CD14-positive monocyte (primary cell): ENCODE data around the gene ZNRF2. TPM values are rescaled to one million over a fixed set of nuclear protein-coding genes. Genes with fewer than 3 reads are reported as not detected.

Source experiments
- DNase-seq, 3 donors: peaks; one replicate each; pipeline ENCODE4 v3.0.0-alpha.2; 2011 to 2022
- H2AFZ ChIP-seq: 2 replicates; pipeline ENCODE4 v1.6.0; 2012; ENCODE audit warnings: mild to moderate bottlenecking, low read depth, low read length, inconsistent platforms; ENCODE audit not compliant: insufficient read depth, poor library complexity, severe bottlenecking
- H3K27ac ChIP-seq, 2 donors: 1 replicate in 1 of 2; 2 replicates in 1 of 2; pipeline ENCODE4 v1.5.1; 2012 to 2013; ENCODE audit warnings: low read length in 2 of 2, control low read depth in 1 of 2, inconsistent platforms in 1 of 2, low read depth in 1 of 2, mild to moderate bottlenecking in 1 of 2
- H3K27me3 ChIP-seq, 2 donors: one replicate each; pipeline versions ENCODE4 v1.6.0 to v1.6.1; 2011 to 2013; ENCODE audit warnings: low read length in 2 of 2; ENCODE audit not compliant: control insufficient read depth in 2 of 2, insufficient read depth in 2 of 2
- H3K36me3 ChIP-seq, 2 donors: replicated peaks in 1 of 2; 1 replicate in 1 of 2; 2 replicates in 1 of 2; pipeline versions ENCODE4 v1.5.1 to v1.6.1; 2012 to 2013; ENCODE audit warnings: low read length in 2 of 2, control low read depth in 1 of 2, inconsistent platforms in 1 of 2, mild to moderate bottlenecking in 1 of 2; ENCODE audit not compliant: insufficient read depth in 2 of 2, control insufficient read depth in 1 of 2
- H3K4me1 ChIP-seq, 2 donors: 1 replicate in 1 of 2; 2 replicates in 1 of 2; pipeline versions ENCODE4 v1.5.1 to v1.6.1; 2012 to 2013; ENCODE audit warnings: low read length in 2 of 2, control low read depth in 1 of 2, inconsistent platforms in 1 of 2, mild to moderate bottlenecking in 1 of 2, moderate library complexity in 1 of 2; ENCODE audit not compliant: insufficient read depth in 2 of 2, control insufficient read depth in 1 of 2
- H3K4me2 ChIP-seq: replicated peaks from 2 replicates; pipeline ENCODE3; 2012; ENCODE audit warnings: low read length, moderate library complexity, mild to moderate bottlenecking; ENCODE audit not compliant: poor library complexity, severe bottlenecking; ENCODE audit errors: extremely low read depth
- H3K4me3 ChIP-seq, 3 experiments: fragments of 200-600 bp in 1 of 3; sonication (generic) in 1 of 3; replicated peaks in 1 of 3; 1 replicate in 2 of 3; 2 replicates in 1 of 3; pipeline ENCODE4 v1.5.1; 2011 to 2013; ENCODE audit warnings: low read length in 3 of 3, mild to moderate bottlenecking in 3 of 3, control low read depth in 2 of 3, low read depth in 2 of 3, inconsistent platforms in 1 of 3, moderate library complexity in 1 of 3
- H3K79me2 ChIP-seq: 2 replicates; pipeline ENCODE4 v1.6.0; 2012; ENCODE audit warnings: mild to moderate bottlenecking, control low read depth, inconsistent platforms, low read length, moderate library complexity; ENCODE audit not compliant: insufficient read depth
- H3K9ac ChIP-seq: 2 replicates; pipeline ENCODE4 v1.6.0; 2017; ENCODE audit warnings: low read length, mild to moderate bottlenecking; ENCODE audit not compliant: insufficient read depth, poor library complexity, severe bottlenecking
- H3K9me3 ChIP-seq, 2 donors: replicated peaks in 1 of 2; 1 replicate in 1 of 2; 2 replicates in 1 of 2; pipeline versions ENCODE4 v1.5.1 to v1.6.1; 2012 to 2013; ENCODE audit warnings: low read length in 2 of 2, control low read depth in 1 of 2; ENCODE audit not compliant: control insufficient read depth in 1 of 2, insufficient read depth in 1 of 2
- H4K20me1 ChIP-seq: 2 replicates; pipeline ENCODE4 v1.6.0; 2012; ENCODE audit warnings: mild to moderate bottlenecking, low read length, control low read depth, moderate library complexity; ENCODE audit not compliant: insufficient read depth
- H3K27ac Mint-ChIP-seq, 7 donors: one replicate each; pipeline ENCODE4 v1.8.0; 2020; ENCODE audit warnings: mild to moderate bottlenecking in 7 of 7, mixed read lengths in 7 of 7, moderate library complexity in 6 of 7, inconsistent platforms in 2 of 7
- H3K27me3 Mint-ChIP-seq, 3 donors: one replicate each; pipeline ENCODE4 v1.8.0; 2021 to 2022; ENCODE audit warnings: low read depth in 3 of 3, mild to moderate bottlenecking in 3 of 3, mixed read lengths in 3 of 3, moderate library complexity in 3 of 3, inconsistent platforms in 1 of 3
- H3K36me3 Mint-ChIP-seq, 2 donors: one replicate each; pipeline ENCODE4 v1.8.0; 2020; ENCODE audit warnings: mixed read lengths in 2 of 2, inconsistent platforms in 1 of 2, mild to moderate bottlenecking in 1 of 2
- H3K4me1 Mint-ChIP-seq: one replicate; pipeline ENCODE4 v1.8.0; 2020; ENCODE audit warnings: mild to moderate bottlenecking, mixed read lengths
- H3K4me3 Mint-ChIP-seq, 2 donors: one replicate each; pipeline ENCODE4 v1.8.0; 2020; ENCODE audit warnings: mild to moderate bottlenecking in 2 of 2, mixed read lengths in 2 of 2, moderate library complexity in 1 of 2
- H3K9me3 Mint-ChIP-seq, 7 donors: one replicate each; pipeline ENCODE4 v1.8.0; 2020 to 2022; ENCODE audit warnings: mixed read lengths in 7 of 7, mild to moderate bottlenecking in 6 of 7, moderate library complexity in 6 of 7, inconsistent platforms in 2 of 7
- CTCF ChIP-seq: fragments of 200-600 bp; IDR thresholded peaks from one replicate; pipeline ENCODE4 v1.8.0; 2022; ENCODE audit warnings: antibody characterized with exemption, mild to moderate bottlenecking
- WGBS: methylation state at CpG from one replicate; pipeline ENCODE4 v1.1.5; 2013; ENCODE audit warnings: missing lambda C conversion rate; ENCODE audit not compliant: insufficient coverage; 5-methylcytosine and 5-hydroxymethylcytosine counted together
- intact Hi-C, 2 donors: fragments of 100-400 bp; cut with micrococcal nuclease; formaldehyde crosslinking; loops; one replicate each; pipeline versions ENCODE4 v1.15.0 to v1.15.1; 2023
- polyA plus RNA-seq, 3 donors: library from polyadenylated mRNA; depleted of rRNA in 1 of 3; unstranded in 2 of 3; stranded (reverse) in 1 of 3; fragments of 300-500 nt in 2 of 3; fragments of >200 nt in 1 of 3; fragmentation: Illumina TruSeq in 2 of 3; gene quantifications; 1 replicate in 2 of 3; 2 replicates in 1 of 3; pipeline ENCODE4 v1.2.3, GENCODE V29; 2012 to 2021

The ZNRF2 gene
- polyA plus RNA-seq, 3 donors = 1.9 to 9.5 (median 5.7) TPM

GRCh38 chr7:30309842-30310435 lies 25.5 kb downstream of the ZNRF2 start:
- WGBS = 80% methylated on average over 1 of the region's 2 CpGs

GRCh38 chr7:30310674-30311362 lies 26.4 kb downstream of the ZNRF2 start:
- H3K27me3 ChIP-seq = no peaks in the 10 kb centered on the region
- H3K4me3 ChIP-seq = no peak overlapping the region
- Mint-ChIP-seq H3K36me3 (peaks cover 0 to 2% of the 10 kb centered on the region in 2 donors), H3K4me1 (peaks cover 45% of the 10 kb centered on the region), H3K27ac (peak overlapping the region in 1 of 7 donors; percentile 52), H3K9me3 (no peaks in the 10 kb centered on the region), H3K4me3 (no peak overlapping the region), H3K27me3 (no peaks in the 10 kb centered on the region)
- no peaks in the 10 kb centered on the region for H3K36me3 ChIP-seq
- no peak overlapping the region for H3K27ac ChIP-seq
- H2AFZ ChIP-seq = no peak overlapping the region
- DNase-seq = no peak
- peaks cover 100% of the 10 kb centered on the region for H3K79me2 ChIP-seq
- peaks cover 100% of the 10 kb centered on the region for H4K20me1 ChIP-seq
- 100% methylated on average over 3 of the region's 9 CpGs for WGBS
- intact Hi-C loops = no loop called here
- H3K4me2 ChIP-seq = no peak overlapping the region
- TF ChIP-seq CTCF = no peak
- no peaks in the 10 kb centered on the region for H3K9me3 ChIP-seq
- peaks cover 4 to 6% of the 10 kb centered on the region in 2 donors for H3K4me1 ChIP-seq
- H3K9ac ChIP-seq = no peak overlapping the region

More at GRCh38 chr7:30309842-30310435, 25.5 kb downstream of the ZNRF2 start:
- peak overlapping the region in 3 of 7 donors; percentile 20 to 76 (median 25) for H3K27ac Mint-ChIP-seq
- Histone ChIP-seq H4K20me1 (peaks cover 100% of the 10 kb centered on the region), H3K27ac (peak overlapping the region in 1 of 2 donors; percentile 57), H3K4me3 (no peak overlapping the region), H3K27me3 (no peaks in the 10 kb centered on the region), H3K9ac (no peak overlapping the region), H2AFZ (no peak overlapping the region), H3K36me3 (no peaks in the 10 kb centered on the region), H3K4me1 (peaks cover 3 to 4% of the 10 kb centered on the region in 2 donors), H3K79me2 (peaks cover 100% of the 10 kb centered on the region), H3K9me3 (no peaks in the 10 kb centered on the region), H3K4me2 (no peak overlapping the region)
- DNase-seq = no peak
- peaks cover 43% of the 10 kb centered on the region for H3K4me1 Mint-ChIP-seq
- intact Hi-C loops = no loop called here
- H3K27me3 Mint-ChIP-seq = no peaks in the 10 kb centered on the region
- no peaks in the 10 kb centered on the region for H3K9me3 Mint-ChIP-seq
- no peak overlapping the region for H3K4me3 Mint-ChIP-seq
- peaks cover 0 to 2% of the 10 kb centered on the region in 2 donors for H3K36me3 Mint-ChIP-seq
- no peak for TF ChIP-seq CTCF
